ENCODE results near the gene TENT5C.
"Not testable (repeated sequence)": the region's sequence is repeated elsewhere in the genome, so short reads cannot be mapped to it uniquely, and the experiment has no call there.

TENT5C gene

DNA sequence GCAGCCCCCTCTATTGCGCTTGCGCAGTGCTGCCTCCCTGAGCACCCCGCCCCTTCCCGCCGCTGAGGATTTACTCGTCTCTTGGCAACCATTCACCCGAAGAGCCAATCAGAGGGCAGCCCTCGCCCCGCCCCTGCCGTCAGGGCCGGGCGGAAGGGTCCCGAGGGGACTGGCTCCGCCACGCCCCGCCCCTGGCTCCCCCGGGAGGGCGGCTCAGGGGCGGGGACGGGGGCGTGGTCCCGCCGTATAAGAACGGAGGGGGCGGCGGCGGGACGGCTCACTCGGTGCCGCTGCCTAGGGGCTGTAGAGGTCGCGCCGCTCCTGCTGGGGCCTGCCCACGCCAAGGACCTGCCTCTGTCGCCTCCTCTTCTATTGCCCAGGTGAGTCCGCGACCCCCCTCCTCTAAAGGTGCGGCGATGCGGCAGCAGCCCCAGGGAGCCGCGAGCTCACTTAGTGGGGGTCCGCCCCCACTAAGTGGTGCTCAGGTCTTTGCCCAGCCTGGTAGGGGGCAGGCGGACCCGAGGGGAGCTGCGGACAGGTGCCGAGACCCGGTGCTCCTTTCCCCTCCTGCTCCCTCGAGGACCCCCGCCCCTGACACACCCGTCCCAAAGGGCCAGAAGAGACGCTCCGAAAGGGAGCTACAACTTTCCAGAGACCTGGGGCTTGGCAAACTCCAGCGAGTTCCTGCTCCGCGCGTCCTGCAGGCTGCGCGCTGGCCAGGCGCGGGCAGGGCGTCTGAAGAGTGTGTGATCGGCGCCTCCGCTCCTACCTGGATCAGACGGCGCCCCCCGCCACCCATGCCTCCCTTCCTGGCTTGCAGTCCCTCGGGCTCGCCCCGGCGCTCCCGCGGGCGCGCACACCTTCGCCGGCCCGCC is at the start of gene TENT5C:
Gene TENT5C (plus strand): TSS at position 275 of the 875 bp plus-strand sequence. CDS start 16,821 bp downstream, outside the sequence.
- peak; percentile 99 for DNase-seq

- no peak for DNase-seq
Measured at GRCh38 chr1:117556341-117556740, 49.5 kb upstream of the TENT5C start.

DNA sequence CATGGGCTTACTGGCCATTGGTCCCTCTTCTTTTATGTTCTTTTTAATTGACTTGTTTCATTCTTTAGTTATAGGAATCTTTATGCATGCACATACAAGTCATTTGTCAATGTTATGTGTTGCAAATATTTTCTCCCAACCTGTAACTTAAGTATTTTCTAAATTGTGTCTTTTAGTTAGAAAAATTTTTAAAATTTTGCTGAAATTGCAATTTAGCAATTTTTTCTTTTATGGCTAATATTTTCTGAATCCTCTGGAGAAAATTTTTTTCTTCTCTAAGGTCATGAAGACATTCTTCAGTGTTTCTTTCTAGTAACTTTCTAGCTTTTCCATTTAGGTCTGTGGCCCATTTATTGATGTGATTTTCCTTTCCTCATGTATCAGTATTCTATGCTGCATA is 48.9 kb upstream of the TENT5C start:
- DNase-seq: no peak

DNA sequence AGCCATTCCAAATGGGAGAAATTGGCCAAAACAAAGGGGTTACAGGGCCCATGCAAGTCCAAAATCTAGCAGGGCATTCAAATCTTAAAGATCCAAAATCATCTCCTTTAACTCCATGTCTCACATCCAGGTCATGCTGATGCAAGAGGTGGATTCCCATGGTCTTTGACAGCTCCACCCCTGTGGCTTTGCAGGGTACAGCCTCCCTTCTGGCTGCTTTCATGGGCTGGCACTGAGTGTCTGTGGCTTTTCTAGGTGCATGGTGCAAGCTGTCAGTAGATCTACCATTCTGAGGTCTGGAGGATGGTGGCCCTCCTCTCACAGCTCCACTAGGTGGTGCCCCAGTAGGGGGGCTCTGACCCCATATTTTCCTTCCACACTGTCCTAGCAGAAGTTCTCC is 47.4 kb upstream of the TENT5C start:
- not testable (repeated sequence) for DNase-seq

DNA sequence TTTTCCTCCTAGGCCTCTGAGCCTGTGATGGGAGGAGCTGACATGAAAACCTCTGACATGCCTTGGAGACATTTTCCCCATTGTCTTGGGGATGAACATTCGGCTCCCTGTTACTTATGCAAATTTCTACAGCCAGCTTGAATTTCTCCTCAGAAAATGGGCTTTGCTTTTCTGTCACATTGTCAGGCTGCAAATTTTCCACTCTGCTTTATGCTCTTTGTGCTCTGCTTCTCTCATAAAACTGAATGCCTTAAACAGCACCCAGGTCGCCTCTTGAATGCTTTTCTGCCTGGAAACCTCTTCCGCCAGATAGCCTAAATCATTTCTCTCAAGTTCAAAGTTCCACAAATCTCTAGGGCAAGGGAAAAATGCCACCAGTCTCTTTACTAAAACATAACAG is 46.7 kb upstream of the TENT5C start:
- DNase-seq: no peak

GRCh38 chr1:117559985-117560384 is 45.9 kb upstream of the TENT5C start:
- DNase-seq: no peak

GRCh38 chr1:117561071-117561470 is 44.8 kb upstream of the TENT5C start:
- DNase-seq: no peak

- no peak for DNase-seq
Measured at GRCh38 chr1:117561551-117561950, 44.3 kb upstream of the TENT5C start.

GRCh38 chr1:117562581-117563491 is 43.0 kb upstream of the TENT5C start:
- DNase-seq: no peak

DNA sequence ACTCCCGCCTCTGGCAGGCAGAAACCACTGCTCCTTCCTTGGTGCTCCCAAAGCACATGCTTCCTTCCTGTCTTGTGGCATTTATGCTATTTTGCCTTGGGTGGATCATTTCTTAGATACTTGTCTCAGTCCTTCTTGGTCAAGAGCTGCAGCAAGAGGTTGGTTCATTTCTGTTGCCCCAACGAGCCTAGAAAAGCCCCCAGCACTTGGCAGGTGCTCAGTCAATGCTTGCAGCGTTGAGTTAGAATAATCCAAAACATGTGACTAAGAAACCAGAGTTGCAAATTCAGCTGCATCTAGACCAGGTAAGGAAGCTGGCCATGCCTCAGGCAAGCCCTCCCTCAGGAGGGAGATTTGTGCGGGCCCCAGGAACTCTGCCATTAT is 42.4 kb upstream of the TENT5C start:
- no peak for DNase-seq

DNA sequence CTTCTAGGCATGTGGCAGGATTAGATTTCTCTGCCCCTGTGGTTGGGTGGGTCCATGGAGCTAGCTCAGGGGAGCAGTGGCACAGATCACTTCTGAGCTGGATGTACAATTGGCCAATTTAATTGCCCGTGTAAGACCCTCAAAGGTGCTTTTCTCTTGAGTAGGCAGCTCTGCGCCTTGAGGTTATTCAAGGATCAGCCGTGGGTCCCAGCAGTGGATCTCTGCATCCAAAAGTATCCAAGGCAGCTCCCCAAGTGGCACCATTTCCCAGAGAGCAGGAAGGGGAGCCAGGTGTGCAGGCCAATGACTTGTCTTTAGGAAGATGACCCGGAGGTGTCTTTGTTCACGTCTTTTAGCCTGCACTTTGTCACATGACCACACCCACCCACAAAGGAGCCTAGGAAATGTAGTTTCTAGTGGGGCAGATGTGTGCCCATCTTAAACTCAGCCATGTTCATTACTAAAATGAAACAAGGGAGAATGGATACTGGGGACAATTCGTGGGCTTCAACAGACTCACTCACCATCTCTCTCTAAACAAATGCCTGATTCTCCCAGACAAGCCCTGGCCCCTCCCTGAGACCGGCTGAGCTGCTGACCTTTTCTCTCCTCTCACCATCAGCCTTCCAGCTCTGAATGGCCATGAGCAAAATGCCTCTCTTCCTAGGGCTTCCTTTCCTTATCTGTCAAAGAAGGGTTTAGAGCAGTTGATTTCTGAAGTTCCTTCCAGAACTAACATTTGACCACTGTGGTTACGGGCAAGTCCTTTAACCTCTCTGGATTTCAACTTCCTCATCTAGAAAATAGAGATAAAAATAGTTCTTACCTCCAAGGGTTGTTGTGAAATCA is 41.4 kb upstream of the TENT5C start:
- no peak for DNase-seq

DNA sequence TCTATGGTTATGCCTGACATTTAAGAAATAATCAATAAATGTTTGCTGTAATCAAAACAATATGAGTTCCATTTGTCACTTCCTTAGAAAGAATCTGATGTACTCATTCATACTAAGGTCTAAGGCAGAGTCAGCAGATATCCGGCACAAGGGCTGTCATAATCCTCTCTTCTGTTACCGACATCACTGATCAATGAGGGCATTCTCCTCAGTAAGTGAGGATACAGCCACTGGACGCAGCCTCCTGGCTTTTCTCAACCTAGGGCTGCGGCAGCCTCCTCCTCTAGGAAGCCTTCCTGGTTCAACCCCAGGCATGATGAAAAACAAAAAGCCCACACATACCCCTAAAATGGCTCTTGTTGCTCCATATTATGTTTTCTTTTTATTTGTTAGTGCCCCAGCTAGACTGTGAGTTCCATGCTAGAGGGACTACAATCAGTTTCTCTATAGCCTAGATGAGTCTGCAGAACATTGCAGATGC is 40.7 kb upstream of the TENT5C start:
- no peak for DNase-seq

- no peak for DNase-seq
Measured at GRCh38 chr1:117565745-117566455, 39.9 kb upstream of the TENT5C start.

GRCh38 chr1:117566556-117566955 is 39.3 kb upstream of the TENT5C start:
- no peak for DNase-seq

- no peak for DNase-seq
Measured at GRCh38 chr1:117567435-117567834, 38.4 kb upstream of the TENT5C start.

DNA sequence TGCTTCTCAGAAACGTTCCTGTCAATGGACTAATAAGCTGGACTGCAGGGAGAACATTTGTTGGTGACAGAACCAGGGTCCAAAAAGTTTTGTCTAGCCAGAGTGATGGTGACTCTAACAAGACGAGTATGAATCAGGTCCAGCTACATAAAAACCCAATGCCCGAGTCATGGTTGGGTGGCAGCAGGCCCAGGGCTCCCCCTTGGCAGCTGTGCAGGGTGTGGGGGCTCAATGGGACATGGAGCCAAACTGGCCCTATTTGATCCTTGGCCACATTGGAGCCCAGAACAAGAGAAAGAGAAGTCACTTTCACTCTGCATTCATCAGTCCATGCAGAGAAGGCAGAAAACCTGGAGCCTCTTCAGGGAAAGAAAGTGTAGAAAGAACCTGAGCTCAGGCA is 37.9 kb upstream of the TENT5C start:
- DNase-seq: no peak

- DNase-seq: no peak
Measured at GRCh38 chr1:117568999-117569398, 36.8 kb upstream of the TENT5C start.

DNA sequence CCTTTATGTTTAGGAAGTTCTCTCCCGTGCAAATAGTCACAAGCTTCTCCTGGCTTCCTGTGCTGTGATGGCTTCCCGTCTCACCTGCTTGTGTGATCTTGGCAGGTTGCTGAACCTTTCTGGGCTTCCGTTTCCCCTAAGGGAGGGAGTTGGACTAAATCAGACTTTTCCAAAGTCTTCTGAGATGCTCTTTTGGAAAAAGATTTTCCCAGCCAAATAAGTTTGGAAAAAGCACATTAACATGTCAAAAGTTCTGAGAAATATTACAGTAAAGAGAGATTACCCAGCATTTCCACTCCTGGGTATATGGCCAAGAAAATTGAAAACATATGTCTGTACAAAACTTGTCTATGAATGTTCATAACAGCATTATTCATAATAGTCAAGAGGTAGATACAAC is 36.0 kb upstream of the TENT5C start:
- no peak for DNase-seq

- DNase-seq: no peak
Measured at GRCh38 chr1:117570988-117571409, 34.8 kb upstream of the TENT5C start.

DNA sequence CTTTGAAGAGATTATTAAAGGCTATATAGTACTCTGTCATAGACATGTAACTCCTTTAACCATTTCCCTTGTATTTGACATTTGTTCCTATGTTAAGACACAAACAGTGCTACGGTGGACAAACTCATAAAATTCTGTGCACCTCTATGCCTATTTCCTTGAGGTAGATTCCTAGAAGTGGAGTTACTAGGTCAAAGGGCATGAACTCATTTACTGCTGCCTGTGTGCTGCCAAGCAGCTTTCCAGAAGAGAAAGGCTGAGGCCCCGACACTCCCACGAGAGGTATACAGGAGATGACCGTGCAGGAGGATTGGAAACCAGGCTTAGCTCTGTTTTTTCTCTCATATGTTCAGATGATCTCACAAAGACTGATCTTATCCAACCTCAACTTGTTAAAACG is 34.4 kb upstream of the TENT5C start:
- DNase-seq: no peak

GRCh38 chr1:117572546-117572945 is 33.3 kb upstream of the TENT5C start:
- peak; percentile 26 for DNase-seq
